Right ventricle myocardium superior (tissue), 1 donor: ENCODE data around the gene OTOG. TPM values are rescaled to one million over a fixed set of nuclear protein-coding genes. Genes with fewer than 3 reads are reported as not detected.
"Not testable (repeated sequence)": the region's sequence is repeated elsewhere in the genome, so short reads cannot be mapped to it uniquely, and the experiment has no call there.

ENCODE experiments used
- ATAC-seq: fragments of 200-7000 bp; cut with Tn5 transposase; one replicate; pipeline ENCODE4 v1.9.1; 2020; ENCODE audit warnings: mild to moderate bottlenecking; ENCODE audit not compliant: poor library complexity
- DNase-seq: peaks from one replicate; pipeline ENCODE4 v3.0.0-alpha.2; 2020
- intact Hi-C: fragments of 100-400 bp; cut with DNase I; formaldehyde crosslinking; loops from one replicate; pipeline ENCODE4 v1.11.2; 2022
- total RNA-seq: library from RNA; stranded (reverse); fragmentation: NEBNext Ultra II Directional; extraction: Animal tissue kit (Norgen Biotek cat#: 25700); gene quantifications from one replicate; pipeline ENCODE4 v1.2.1, GENCODE V29; 2021
- donor health status: DM: no; HTN: yes; CAD: no; lungs with severe emphysema.

OTOG gene
- total RNA-seq, 1 donor from 2014 or later: not detected

GRCh38 chr11:17608821-17609220 is 61.8 kb downstream of the OTOG start:
- intact Hi-C loops: no loop called here
- ATAC-seq (no peak), DNase-seq (no peak)

- intact Hi-C loops: no loop called here
- ATAC-seq (no peak), DNase-seq (no peak)
Observed at GRCh38 chr11:17609291-17610084, 62.4 kb downstream of the OTOG start.

DNA sequence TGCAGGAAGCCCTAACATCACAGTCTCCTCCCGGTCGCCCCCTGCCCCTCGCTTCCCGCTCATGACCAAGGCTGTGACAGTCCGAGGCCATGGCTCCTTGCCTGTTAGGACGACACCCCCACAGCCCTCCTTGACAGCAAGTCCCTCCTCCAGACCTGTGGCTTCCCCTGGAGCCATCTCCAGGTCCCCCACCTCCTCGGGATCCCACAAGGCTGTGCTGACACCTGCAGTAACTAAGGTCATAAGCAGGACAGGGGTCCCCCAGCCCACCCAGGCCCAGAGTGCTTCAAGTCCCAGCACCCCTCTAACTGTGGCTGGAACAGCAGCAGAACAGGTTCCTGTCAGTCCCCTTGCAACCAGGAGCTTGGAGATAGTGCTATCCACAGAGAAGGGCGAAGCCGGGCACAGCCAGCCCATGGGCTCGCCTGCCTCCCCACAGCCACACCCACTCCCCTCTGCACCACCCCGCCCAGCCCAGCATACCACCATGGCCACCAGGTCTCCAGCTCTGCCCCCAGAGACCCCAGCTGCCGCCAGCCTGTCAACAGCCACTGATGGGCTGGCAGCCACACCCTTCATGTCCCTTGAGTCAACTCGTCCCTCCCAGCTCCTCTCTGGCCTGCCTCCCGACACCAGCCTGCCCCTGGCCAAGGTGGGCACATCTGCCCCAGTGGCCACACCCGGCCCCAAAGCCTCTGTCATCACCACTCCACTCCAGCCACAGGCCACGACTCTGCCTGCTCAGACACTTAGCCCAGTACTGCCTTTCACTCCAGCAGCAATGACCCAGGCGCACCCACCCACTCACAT is 63.2 kb downstream of the OTOG start:
- intact Hi-C loops: no loop called here
- ATAC-seq (no peak), DNase-seq (no peak)

DNA sequence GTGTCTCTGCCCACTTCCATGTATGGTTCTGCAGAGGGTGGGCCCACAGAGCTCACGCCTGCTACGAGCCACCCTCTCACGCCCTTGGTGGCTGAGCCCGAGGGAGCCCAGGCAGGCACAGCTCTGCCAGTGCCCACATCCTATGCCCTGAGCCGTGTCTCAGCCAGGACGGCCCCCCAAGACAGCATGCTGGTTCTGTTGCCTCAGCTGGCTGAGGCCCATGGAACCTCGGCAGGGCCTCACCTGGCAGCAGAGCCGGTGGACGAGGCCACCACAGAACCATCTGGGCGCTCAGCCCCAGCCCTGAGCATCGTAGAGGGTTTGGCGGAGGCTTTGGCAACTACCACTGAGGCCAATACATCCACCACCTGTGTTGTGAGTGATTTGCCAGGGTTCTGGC is 64.0 kb downstream of the OTOG start:
- DNase-seq (no peak), ATAC-seq (no peak)
- intact Hi-C loops: no loop called here

- DNase-seq: no peak
- intact Hi-C loops: no loop called here
Observed at GRCh38 chr11:17611503-17612220, 64.6 kb downstream of the OTOG start.

GRCh38 chr11:17612221-17613188 is 65.4 kb downstream of the OTOG start:
- DNase-seq (no peak), ATAC-seq (no peak)
- intact Hi-C loops: no loop called here

More at GRCh38 chr11:17611503-17612220, 64.6 kb downstream of the OTOG start:
- ATAC-seq: no peak

DNA sequence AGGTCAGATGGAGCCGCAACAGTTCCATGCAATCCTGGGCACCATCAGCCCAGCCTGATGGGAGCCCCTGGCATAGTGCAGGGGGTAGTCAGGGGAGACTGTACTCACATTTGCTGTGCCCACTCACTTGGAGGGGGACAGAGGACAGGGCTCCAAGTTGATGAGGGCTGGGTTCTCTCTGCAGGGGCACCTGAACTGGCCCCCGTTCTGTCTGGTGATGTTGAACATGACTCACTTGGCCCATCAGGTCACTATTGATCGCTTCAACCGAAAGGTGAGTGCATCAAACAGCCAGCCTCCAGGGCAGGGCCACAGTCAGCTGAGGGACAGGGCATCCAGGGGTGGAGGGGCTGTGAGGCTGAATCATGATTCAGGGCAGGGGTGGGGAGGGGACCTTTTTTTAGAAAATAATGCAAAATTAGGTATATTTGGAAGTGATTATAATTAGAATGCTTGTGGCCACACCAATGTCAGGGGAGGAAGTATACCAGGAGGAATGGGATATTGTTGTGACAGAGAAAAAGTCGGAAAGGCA is 66.4 kb downstream of the OTOG start:
- ATAC-seq (no peak), DNase-seq (no peak)
- intact Hi-C loops: no loop called here

DNA sequence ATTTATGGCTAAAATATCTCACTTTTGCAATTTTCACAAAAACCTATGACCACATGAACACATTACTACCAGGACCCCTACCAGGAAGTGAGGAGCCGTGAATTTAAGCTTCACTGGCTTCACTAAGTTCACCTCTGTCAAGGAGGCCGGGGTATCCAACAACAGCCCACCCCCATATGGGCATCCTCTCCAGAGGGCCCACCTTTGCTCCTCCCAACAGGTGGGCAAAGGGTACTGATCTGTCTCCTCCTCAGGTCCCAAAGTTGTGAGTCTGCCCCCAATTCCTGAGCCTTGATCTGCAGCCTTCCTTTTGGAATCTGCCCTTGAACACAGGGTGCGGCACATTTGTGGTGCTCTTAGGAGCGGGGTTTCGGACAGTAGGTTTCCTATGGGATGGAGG is 66.9 kb downstream of the OTOG start:
- intact Hi-C loops: no loop called here
- no peak for ATAC-seq
- DNase-seq: no peak

DNA sequence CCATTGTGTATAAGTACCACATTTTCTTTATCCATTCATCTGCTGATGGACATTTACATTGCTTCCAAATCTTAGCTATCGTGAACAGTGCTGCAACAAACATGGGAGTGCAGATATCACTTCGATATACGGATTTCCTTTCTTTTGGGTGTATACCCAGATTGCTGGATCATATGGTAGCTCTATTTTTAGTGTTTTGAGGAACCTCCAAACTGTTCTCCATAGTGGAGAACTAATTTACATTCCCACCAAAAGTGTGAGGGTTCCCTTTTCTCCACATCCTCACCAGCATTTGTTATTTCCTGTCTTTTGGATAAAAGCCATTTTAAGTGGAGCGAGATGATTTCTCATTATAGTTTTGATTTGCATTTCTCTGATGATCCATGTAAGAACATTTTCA is 75.7 kb downstream of the OTOG start:
- DNase-seq, ATAC-seq, intact Hi-C loops: not testable (repeated sequence)

GRCh38 chr11:17629113-17629512 is 82.1 kb downstream of the OTOG start:
- ATAC-seq: no peak
- intact Hi-C loops: no loop called here
- DNase-seq: no peak

- DNase-seq (no peak), ATAC-seq (no peak)
- intact Hi-C loops: no loop called here
Observed at GRCh38 chr11:17630936-17631335, 83.9 kb downstream of the OTOG start.

DNA sequence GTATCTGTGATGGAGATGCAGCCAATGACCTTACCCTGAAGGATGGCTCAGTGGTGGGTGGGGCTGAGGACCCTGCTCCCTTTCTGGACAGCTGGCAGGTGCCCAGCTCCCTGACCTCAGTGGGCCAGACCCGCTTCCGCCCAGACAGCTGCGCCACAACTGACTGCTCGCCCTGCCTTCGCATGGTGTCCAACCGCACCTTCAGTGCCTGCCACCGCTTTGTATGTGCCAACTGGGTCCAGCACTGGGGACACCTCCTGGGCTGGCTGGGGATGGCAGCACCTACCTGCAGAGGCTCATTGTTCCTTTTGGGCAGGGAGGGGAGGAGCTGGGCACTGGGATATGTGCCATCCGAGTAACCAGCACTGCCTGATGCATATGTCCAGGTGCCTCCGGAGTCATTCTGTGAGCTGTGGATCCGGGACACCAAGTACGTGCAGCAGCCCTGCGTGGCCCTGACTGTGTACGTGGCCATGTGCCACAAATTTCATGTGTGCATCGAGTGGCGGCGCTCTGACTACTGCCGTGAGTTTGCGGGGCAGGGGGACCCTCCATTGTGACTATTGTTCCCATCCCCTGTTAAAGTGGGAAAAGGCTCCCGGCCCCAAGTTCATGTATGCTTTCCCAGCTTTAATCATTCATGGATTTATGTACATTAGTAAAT is 84.8 kb downstream of the OTOG start:
- intact Hi-C loops: no loop called here
- no peak for DNase-seq
- no peak for ATAC-seq

DNA sequence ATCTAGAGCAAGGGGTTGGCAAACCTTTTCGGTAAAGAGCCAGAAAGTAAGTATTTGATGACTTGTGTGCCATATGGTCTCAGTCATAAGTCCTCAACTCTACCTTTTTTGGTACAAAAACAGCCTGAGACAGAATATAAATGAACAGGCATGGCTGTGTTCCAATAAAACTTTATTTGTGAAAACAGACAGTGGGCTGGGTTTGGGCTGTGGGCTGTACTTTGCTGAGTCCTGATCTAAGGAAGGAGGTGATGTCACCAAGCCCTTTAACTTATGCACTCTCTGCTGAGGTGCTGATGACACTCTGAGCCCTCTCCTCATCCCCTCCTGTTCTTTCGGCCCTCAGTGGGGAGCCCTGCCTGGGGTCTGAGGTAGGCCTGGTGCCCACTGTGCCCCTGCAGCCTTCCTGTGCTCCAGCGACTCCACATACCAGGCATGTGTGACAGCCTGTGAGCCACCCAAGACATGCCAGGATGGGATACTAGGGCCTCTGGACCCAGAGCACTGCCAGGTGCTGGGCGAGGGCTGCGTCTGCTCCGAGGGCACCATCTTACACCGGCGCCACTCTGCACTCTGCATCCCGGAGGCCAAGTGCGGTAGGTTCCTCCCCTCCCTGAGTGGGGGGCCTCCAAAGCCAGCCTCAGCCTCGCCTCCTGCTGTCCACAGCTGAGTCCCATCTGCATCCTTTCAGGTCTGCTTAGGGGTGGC is 86.4 kb downstream of the OTOG start:
- ATAC-seq: no peak
- intact Hi-C loops: no loop called here
- DNase-seq: no peak

DNA sequence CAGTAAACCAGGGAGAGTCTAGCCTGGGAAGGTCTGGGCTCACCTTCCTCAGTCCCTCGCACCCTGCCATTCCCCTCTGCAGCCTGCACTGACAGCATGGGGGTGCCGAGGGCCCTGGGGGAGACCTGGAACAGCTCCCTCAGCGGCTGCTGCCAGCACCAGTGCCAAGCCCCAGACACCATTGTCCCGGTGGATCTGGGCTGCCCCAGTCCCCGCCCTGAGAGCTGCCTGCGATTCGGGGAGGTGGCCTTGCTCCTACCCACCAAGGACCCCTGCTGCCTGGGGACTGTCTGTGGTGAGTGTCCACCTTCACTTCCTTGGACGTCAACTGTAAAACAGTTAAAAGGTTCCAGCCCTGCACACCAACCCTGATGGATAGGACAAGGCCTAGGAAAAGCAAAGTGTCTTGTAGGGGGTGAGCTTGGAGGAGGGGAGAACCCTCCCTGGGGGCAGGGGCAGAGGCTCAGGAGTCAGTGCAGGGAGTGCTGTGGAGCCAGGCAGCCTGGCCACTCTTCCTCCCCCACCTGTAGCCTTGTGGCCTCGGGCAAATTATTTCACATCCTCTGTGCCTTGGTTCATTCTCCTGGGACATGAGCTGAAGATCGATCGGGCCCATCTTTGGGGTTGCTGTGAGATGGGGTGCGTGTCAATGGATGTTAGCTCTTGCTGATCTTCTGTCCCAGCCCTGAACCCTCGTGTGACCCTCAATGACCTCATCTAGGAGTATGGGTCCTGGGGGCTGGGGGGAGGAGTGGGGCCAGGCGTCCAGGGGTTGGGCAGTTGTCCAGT is 87.1 kb downstream of the OTOG start:
- intact Hi-C loops: no loop called here
- no peak for ATAC-seq

GRCh38 chr11:17634776-17635550 is 87.9 kb downstream of the OTOG start:
- intact Hi-C loops: no loop called here
- no peak for ATAC-seq
- no peak for DNase-seq

More for the DNA sequence above, 87.1 kb downstream of the OTOG start:
- no peak for DNase-seq

- intact Hi-C loops: no loop called here
- ATAC-seq (no peak), DNase-seq (no peak)
Observed at GRCh38 chr11:17635551-17635938, 88.5 kb downstream of the OTOG start.
